GM18511 (cell line): Measurements from ENCODE around the gene RBM34.
A peak's percentile ranks its signal among the peaks of the same experiment; 100 is the strongest.

Source experiments
- ATAC-seq: cut with Tn5 transposase; IDR thresholded peaks from one replicate; pipeline ENCODE4 v1.9.1; 2021; ENCODE audit warnings: mild to moderate bottlenecking, moderate library complexity; ENCODE audit not compliant: unreplicated experiment

Gene RBM34

GRCh38 chr1:235156740-235157139 lies 4.3 kb downstream of the RBM34 start:
- ATAC-seq = no peak

GRCh38 chr1:235156265-235156664 lies 4.8 kb downstream of the RBM34 start:
- no peak for ATAC-seq

GRCh38 chr1:235152235-235152634 lies 8.8 kb downstream of the RBM34 start:
- ATAC-seq = no peak

- no peak for ATAC-seq
Measured at GRCh38 chr1:235151033-235151432, 10.0 kb downstream of the RBM34 start.

DNA sequence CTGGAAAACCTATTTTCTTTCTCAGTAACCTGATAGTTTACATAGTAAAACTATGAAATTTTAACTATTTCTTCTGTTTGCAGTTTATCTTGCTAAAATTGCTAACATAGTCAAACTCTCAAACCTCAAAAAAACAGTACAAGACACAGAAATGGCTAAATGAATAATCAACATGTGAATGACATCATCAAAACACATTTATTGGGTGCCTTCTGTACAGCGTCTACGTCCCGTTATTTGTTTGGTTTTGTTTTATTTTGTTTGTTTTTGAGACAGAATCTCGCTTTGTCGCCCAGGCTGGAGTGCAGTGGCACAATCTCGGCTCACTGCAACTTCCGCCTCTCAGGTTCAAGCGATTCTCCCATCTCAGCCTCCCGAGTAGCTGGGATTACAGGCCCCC lies 11.2 kb downstream of the RBM34 start:
- no peak for ATAC-seq

DNA sequence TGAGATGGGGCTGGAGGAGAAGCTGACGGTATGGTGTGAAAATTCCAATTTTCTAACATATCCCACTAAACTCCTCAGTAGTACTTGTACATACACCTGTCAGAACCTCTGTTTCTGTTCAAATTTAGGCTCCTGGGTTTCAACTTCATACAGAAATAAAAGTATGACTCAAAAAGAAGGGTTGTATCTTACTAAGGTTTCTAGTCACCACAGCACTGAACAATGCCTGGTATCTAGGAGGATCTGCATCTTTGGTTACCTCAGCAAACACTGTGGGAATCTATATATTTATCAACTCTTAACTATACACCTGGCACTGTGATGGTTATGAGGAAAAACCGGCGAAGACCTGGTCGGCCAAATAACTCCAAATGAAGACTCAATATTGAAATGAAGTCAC lies 13.8 kb downstream of the RBM34 start:
- ATAC-seq = no peak

GRCh38 chr1:235145639-235146038 lies 15.4 kb downstream of the RBM34 start:
- ATAC-seq = no peak

- ATAC-seq = no peak
Measured at GRCh38 chr1:235142991-235143390, 18.1 kb downstream of the RBM34 start.

GRCh38 chr1:235139315-235139714 lies 21.7 kb downstream of the RBM34 start:
- no peak for ATAC-seq

DNA sequence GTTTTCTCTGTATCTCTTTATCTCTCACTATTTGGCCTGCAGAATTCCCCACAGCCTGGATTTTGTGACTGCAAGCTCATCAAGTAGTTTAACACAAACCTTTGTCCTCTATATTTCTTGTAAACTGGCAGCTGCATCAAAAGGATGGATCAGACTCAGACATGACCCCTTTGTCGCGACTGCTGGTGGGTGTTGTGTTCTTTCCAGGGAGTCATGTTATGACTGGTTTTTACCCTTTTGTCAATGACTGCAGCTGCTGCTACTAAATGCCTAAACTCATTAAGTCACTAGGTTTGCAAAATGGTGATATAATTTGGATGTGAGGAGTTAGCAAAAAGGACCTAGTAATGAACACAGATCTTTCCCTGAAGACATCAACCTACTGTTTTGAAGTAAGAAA lies 22.2 kb downstream of the RBM34 start:
- ATAC-seq = no peak

- no peak for ATAC-seq
Measured at GRCh38 chr1:235136111-235136510, 24.9 kb downstream of the RBM34 start.

- no peak for ATAC-seq
Measured at GRCh38 chr1:235134171-235134570, 26.9 kb downstream of the RBM34 start.

- no peak for ATAC-seq
Measured at GRCh38 chr1:235133086-235133485, 28.0 kb downstream of the RBM34 start.

- ATAC-seq = no peak
Measured at GRCh38 chr1:235131961-235132360, 29.1 kb downstream of the RBM34 start.

- no peak for ATAC-seq
Measured at GRCh38 chr1:235130766-235131270, 30.2 kb downstream of the RBM34 start.

DNA sequence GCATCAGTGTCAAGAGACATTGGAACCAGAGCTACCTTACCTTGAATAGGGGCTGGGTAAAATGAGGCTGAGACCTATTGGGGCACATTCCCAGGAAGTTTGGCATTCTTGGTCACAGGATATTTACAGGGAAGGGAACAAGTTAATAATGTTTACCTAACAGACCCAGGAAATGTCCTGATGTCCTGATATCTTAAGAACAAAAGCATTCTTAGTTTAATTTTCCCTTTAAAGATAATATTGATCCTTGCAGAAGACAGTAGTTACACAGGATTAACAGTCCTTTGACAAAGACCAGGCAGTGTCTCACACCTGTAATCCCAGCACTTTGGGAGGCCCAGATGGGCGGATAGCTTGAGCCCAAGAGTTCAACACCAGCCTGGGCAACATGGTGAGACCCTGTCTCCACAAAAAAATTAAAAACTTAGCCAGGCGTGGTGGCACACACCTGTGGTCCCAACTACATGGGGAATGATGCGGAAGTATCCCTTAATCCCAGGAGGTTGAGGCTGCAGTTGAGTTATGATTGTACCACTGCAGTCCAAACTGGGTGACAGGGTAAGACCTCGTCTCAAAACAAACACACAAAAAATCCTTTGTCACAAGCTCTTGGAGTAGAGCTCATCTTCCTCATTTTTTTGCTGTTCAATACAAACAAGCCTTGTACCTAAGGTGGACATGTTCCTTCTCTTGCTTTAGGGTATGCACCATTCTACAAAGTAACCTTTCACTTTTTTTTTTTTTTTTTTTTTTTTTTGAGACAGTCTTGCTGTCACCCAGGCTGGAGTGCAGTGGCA lies 31.1 kb downstream of the RBM34 start:
- no peak for ATAC-seq

DNA sequence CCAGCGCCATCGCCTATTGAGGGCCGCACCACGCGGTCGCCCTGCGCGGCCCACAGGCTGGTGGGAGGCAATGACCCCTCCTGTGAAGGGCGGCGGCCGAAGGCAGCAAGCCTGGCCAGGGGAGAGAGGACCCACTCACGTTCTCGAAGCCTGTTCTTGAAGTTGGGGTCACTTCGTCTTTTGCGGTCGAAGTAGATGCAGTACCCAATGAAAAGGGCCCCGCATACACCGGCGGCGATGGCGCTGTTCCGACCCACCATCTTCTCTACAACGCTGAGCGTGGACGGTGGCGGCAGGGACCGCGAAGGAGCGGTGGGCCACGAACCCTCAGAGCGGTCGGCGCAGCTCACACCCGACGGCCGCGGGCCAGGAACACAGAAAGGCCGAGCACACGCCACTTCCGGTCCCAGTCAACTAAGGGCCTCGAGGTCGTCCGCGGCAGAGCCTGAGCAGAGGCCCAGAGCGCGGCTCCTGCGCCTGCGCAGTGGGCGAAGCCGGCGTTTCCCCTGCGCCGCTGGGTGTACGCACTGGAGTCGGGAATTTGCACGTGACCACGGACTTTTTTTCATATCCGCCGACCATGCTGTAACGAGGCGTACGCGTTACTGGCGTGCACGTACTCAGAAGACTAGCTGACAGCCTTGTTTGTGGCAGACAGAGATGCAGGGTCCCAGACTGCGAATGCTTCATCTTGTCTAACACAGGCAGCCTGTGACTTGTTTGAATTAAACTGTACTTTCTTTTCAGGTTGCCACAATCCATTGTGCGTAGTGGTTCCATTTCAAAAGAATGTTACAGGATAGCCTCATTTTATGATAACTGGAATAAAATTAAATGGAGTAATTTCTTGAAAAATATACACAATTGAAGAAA lies 32.4 kb downstream of the RBM34 start, which contains the start of gene TOMM20:
TOMM20 (minus strand) TSS at position 382 of the 873 bp plus-strand sequence; CDS start at position 260, 122 bp downstream.
- ATAC-seq = peak; percentile 95

GRCh38 chr1:235127732-235128455 lies 33.2 kb downstream of the RBM34 start:
- ATAC-seq = no peak

DNA sequence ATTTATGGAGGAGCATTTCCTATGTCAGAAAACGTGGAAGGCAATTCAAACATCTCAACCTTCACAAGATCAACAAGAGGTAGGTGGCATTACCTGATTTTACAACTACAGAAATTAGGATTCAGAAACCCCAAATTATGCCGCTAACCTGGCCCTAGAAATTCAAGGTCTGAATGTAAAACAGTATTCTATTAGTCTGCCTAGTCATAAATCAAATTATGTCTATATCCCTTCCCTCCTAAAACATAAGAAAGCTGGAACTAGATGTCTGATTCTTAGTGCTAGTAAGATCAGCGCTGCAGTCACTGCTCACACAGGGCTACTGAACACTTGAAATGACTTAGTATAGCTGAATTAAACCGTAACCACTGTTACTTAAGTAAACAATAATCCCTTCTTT lies 33.8 kb downstream of the RBM34 start:
- ATAC-seq = no peak

DNA sequence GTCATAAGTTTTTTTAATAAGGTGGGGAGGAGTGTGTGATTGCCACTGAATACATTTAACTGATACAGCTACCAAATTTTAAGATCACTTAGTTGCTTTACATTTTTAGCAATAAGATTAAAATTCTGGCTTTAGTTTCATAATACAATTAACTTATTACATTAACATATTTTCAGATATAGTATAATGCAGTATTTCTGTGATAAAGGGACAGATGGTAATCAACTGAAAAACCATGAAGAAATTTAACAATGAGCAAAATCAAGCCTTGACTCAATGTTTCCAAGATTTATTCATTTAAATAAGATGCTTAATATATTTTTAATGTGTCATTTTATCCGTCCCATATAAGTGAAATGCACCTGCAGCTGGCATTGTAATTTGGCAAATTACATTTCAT lies 36.4 kb downstream of the RBM34 start:
- ATAC-seq = no peak

DNA sequence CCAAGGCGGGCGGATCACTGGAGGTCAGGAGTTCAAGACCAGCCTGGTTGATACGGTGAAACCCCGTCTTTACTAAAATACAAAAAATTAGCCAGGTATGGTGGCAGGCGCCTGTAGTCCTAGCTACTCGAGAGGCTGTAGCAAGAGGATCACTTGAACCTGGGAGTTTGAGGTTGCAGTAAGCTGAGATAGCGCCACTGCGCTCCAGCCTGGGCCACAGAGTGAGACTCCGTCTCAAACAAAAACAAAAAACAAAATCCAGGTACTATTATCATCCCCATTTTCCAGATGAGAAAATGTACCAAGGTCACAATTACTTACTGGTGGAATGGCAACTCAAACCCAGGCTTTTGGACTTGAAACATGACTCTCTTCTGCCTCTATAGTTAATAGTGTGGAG lies 36.9 kb downstream of the RBM34 start:
- ATAC-seq = no peak
